HG02885 (cell line): ENCODE measurements around the gene CREB5.
A peak's percentile ranks its signal among the peaks of the same experiment; 100 is the strongest.
"Not testable (repeated sequence)": the region's sequence is repeated elsewhere in the genome, so short reads cannot be mapped to it uniquely, and the experiment has no call there.

ENCODE experiments used
- ATAC-seq: cut with Tn5 transposase; IDR thresholded peaks from one replicate; pipeline ENCODE4 v1.9.1; 2021; ENCODE audit warnings: mild to moderate bottlenecking; ENCODE audit not compliant: unreplicated experiment, poor library complexity

Gene CREB5

GRCh38 chr7:28785041-28785995 is 373.0 kb downstream of the CREB5 start:
- no peak for ATAC-seq

DNA sequence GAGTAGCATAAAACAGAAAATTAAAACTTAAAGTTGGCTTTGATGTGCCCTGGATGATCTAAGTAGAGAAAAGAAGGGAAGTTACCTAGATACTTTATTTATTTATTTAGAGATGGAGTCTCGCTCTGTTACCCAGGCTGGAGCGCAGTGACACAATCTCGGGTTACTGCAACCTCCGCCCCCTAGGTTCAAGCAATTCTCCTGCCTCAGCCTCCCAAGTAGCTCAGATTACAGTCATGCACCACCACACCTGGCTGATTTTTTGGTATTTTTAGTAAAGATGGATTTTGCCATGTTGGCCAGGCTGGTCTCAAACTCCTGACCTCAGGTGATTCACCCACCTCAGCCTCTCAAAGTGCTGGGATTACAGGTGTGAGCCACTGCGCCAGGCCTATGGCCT is 373.8 kb downstream of the CREB5 start:
- ATAC-seq: not testable (repeated sequence)

- ATAC-seq: peak; percentile 46
Measured at GRCh38 chr7:28787106-28787505, 374.8 kb downstream of the CREB5 start.

GRCh38 chr7:28790467-28790866 is 378.1 kb downstream of the CREB5 start:
- peak; percentile 44 for ATAC-seq

GRCh38 chr7:28792858-28793257 is 380.5 kb downstream of the CREB5 start:
- ATAC-seq: no peak

GRCh38 chr7:28793381-28794085 is 381.2 kb downstream of the CREB5 start:
- ATAC-seq: no peak

DNA sequence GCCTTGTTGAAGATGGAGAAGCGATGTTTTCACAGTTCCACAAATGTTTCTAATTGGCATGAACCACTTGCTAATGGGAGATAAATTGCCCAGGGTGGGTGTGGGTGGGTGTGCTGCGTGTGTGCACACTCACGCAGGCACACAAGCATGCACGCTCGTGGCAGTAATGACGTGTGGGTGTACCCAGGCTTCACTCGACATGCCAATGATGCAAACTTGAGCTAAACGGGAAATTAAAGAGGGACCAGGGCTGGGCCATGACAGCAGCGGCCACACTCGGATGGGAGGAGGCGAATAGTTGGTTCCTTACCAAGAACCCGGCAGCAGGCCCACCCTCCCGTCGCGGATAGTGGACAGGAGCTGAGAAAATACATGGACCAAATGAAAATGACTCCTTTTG is 386.0 kb downstream of the CREB5 start:
- ATAC-seq: no peak

- ATAC-seq: no peak
Measured at GRCh38 chr7:28799619-28800018, 387.3 kb downstream of the CREB5 start.

DNA sequence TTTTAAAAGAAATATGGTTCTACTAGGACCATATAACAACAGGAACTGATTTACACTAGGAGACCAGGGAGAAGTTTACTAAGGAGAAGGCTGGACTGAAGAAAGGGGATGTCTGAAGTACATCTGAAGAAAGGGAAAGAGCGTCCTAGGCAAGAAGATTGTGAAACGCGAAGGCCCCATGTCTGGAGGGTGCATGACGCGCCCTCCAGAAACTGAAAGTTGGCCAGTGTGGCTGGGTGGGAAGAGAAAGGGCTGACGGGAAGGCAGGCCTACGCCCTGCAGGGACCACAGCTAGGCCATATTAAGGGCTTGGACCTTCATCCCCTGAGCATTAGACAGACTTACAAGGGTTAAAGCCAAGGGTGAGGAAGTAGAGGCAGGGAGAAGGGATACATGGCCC is 387.8 kb downstream of the CREB5 start:
- ATAC-seq: no peak

DNA sequence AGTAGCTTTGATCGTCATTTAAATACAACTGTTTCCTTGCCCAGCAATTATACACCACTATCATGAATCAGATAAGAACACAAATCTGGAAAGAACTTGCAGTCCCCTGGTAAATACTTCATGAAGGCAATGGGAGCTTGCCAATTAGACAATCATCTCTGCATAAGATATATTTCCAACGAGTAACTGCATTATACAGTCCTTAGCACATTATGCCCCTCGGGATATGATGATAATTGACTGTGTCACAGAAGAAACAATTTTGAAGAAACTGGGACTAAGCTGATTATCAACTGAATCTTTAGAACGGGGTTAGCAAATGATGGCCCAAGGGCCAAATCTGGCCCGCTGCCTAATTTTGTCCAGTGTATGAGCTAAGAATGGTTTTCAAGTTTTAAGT is 390.1 kb downstream of the CREB5 start:
- no peak for ATAC-seq

DNA sequence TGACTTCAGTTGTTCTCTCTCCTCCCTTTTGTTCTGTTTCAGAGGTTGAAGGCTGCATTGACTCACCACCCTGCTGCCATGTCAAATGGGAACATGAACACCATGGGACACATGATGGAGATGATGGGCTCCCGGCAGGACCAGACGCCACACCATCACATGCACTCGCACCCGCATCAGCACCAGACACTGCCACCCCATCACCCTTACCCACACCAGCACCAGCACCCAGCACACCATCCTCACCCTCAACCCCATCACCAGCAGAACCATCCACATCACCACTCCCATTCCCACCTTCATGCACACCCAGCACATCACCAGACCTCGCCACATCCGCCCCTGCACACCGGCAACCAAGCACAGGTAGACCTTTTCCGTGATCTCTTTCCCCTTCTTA is 391.8 kb downstream of the CREB5 start:
- ATAC-seq: no peak

DNA sequence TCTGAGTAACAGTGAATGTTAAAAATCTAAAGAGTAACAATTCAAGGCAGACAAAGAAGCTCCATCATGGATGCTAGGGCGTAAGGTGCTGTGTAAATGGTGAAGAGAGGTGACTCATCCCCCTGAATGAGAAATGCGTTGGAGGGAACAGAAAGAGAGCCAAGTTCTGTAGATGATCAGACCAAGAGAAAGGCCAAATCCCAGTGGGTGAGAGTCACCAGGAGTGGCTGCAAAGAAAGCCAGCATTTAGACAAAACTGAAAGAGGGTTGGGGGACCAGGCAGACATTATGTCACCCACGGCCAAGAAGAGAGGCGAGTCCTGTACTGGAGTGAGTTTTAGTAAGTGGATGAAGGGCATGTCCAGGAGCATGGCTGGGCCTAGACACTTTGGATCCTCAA is 392.7 kb downstream of the CREB5 start:
- ATAC-seq: no peak

- no peak for ATAC-seq
Measured at GRCh38 chr7:28806841-28807240, 394.5 kb downstream of the CREB5 start.

DNA sequence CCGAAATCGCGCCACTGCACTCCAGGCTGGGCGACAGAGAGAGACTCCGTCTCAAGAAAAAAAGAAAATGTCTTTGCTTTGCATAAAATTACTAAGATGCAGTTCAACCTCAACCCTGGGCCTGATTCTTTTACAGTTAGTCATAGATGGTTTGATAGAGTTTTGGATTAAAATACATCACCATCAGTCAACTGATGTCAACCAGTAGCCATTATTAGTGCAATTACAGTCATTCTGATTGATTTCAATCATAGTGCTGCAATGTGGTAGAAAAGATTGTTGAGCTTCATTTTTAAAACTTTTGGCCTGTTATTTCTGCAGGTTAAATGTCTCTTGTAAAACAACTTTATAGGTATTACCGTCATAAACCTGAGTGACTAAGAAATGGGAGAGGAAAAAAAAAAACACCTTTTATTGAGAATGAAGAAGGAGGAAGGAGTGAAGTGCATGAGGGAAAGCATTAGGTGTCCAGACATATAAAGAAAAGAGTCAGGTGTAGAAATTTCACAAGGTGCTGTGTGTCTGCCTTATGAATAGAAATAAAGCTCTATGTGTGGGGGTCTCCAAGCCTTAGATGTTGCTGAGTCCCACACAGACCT is 395.2 kb downstream of the CREB5 start:
- ATAC-seq: no peak

DNA sequence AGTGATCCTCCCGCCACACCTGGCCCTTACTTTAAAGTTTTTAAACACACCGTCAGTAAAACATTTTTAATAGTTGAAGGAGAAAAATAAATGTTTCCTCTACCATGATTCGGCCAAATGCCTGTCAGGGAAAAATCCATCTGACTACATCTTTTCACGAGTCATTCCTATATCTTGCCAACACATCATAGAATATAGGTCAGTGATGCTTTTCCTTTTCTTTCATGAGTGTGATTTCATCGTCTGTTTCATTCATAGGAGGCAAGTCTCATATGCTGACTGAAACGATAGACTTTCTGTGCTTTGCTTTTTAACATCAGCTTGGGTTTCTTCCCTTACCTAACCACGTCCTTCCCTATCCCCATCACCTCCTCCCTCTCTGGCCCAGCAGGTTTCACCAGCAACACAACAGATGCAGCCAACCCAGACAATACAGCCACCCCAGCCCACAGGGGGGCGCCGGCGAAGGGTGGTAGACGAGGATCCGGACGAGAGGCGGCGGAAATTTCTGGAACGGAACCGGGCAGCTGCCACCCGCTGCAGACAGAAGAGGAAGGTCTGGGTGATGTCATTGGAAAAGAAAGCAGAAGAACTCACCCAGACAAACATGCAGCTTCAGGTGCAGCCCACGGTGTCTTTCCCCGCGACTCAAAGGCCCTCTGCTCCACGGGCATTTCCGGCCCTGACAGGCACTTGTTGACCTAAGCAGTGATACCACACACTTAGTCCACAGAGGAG is 396.6 kb downstream of the CREB5 start:
- no peak for ATAC-seq

GRCh38 chr7:28811008-28811407 is 398.7 kb downstream of the CREB5 start:
- no peak for ATAC-seq

- ATAC-seq: no peak
Measured at GRCh38 chr7:28811701-28812430, 399.5 kb downstream of the CREB5 start.

DNA sequence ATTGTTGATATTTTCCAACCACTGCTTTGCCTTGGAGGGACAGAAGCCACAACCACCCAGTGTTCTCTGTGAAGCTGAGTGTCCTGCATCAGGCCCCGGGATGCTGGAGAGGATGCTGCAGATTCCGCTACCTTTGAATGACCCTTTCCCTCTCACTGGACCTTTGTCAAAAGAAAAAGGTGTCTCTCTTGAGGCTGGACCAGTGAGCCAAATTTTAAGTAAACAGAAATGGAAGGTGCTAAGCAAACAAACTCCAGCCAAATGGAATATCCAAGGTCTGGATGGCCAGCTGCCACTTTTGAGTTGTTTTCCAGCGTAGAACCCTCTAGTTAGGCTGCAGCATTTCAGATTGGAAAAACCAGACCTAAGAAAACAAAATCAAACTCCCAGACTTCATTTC is 400.3 kb downstream of the CREB5 start:
- ATAC-seq: no peak

GRCh38 chr7:28813243-28813962 is 401.1 kb downstream of the CREB5 start:
- no peak for ATAC-seq
